Panc1 (cell line): Measurements from ENCODE around the gene ANO6.

Experiments used
- CTCF ChIP-seq: fragments of 450-650 bp; IDR thresholded peaks from 2 replicates; pipeline ENCODE4 v1.5.1; 2017; ENCODE audit warnings: mild to moderate bottlenecking
- POLR2AphosphoS5 ChIP-seq: IDR thresholded peaks from 2 replicates; pipeline ENCODE4 v1.6.1; 2012; ENCODE audit warnings: mild to moderate bottlenecking, low read depth, low read length, moderate library complexity
- REST ChIP-seq, 2 experiments: IDR thresholded peaks; 2 replicates each; pipeline ENCODE4 v1.6.1; 2011 to 2012; ENCODE audit warnings: low read depth in 2 of 2, control low read depth in 1 of 2, low read length in 1 of 2, mild to moderate bottlenecking in 1 of 2, moderate library complexity in 1 of 2; ENCODE audit not compliant: insufficient read depth in 1 of 2

GRCh38 chr12:45204757-45205156, 11.1 kb upstream of the ANO6 start:
- TF ChIP-seq CTCF (no peak), REST (IDR thresholded peaks at IDR 0.05; ENCODE audit: insufficient read depth in 1 of 2, low read depth in 2 of 2, low read length in 1 of 2) (no peak), POLR2AphosphoS5 (no peak)
